Nephron (organoid): ENCODE data around the gene GLI1.

Experiments
- H3K27ac Mint-ChIP-seq, 3 experiments: 2 replicates each; pipeline ENCODE4 v1.8.0; 2020; ENCODE audit warnings: mixed read lengths in 3 of 3, mild to moderate bottlenecking in 2 of 3, moderate library complexity in 1 of 3
- H3K27me3 Mint-ChIP-seq: 2 replicates; pipeline ENCODE4 v1.8.0; 2021; ENCODE audit warnings: low read depth, mild to moderate bottlenecking, moderate library complexity, mixed read lengths
- H3K36me3 Mint-ChIP-seq: 2 replicates; pipeline ENCODE4 v1.8.0; 2020; ENCODE audit warnings: low read depth, mixed read lengths
- H3K4me1 Mint-ChIP-seq: 2 replicates; pipeline ENCODE4 v1.8.0; 2020; ENCODE audit warnings: mixed read lengths
- H3K4me3 Mint-ChIP-seq, 3 experiments: 2 replicates each; pipeline ENCODE4 v1.8.0; 2020; ENCODE audit warnings: mild to moderate bottlenecking in 3 of 3, mixed read lengths in 3 of 3, moderate library complexity in 2 of 3
- H3K9me3 Mint-ChIP-seq: 2 replicates; pipeline ENCODE4 v1.8.0; 2020; ENCODE audit warnings: mixed read lengths
- TF ChIP-seq, protein P1 (sequence below), 3 experiments: fragments of 200-600 bp; sonication (generic); IDR thresholded peaks; one replicate each; pipeline ENCODE4 v1.5.0; 2021; ENCODE audit warnings: antibody characterized with exemption in 3 of 3; ENCODE audit not compliant: unreplicated experiment in 3 of 3

Gene GLI1

DNA sequence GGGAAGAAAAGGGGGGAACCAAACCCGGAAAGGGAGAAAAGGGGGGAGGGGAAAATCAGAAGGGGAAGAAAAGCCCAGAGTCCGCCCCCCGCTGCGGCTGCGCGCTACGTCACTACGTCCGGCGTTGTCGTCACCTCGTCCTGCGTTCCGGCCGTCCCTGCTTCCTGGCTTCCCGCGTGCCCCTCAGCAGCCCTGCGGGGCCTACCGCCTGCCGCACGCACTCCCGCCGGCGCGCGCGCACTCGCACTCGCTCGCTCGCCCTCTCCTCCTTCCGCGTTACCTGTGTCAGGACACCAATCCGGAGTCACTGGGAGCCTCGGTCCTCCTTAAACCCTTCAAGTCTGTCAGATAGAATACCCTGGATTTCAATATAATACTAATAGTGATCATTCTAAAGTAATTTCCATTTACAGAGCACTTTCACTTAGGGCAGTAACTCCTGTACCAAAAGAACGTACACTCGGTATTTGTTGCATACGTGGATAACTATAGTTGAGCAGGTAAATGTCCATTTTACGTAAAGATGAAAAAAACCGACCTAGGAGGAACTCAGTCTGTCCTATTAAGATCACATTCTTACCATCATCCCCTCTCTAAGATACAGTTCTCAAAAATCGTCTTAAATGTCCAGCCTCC lies 28.5 kb upstream of the GLI1 start, which contains the start of gene R3HDM2:
R3HDM2 (minus strand) TSS at position 113 of the 636 bp plus-strand sequence. CDS start 120,615 bp downstream, outside the sequence.
- TF ChIP-seq, protein P1, sequence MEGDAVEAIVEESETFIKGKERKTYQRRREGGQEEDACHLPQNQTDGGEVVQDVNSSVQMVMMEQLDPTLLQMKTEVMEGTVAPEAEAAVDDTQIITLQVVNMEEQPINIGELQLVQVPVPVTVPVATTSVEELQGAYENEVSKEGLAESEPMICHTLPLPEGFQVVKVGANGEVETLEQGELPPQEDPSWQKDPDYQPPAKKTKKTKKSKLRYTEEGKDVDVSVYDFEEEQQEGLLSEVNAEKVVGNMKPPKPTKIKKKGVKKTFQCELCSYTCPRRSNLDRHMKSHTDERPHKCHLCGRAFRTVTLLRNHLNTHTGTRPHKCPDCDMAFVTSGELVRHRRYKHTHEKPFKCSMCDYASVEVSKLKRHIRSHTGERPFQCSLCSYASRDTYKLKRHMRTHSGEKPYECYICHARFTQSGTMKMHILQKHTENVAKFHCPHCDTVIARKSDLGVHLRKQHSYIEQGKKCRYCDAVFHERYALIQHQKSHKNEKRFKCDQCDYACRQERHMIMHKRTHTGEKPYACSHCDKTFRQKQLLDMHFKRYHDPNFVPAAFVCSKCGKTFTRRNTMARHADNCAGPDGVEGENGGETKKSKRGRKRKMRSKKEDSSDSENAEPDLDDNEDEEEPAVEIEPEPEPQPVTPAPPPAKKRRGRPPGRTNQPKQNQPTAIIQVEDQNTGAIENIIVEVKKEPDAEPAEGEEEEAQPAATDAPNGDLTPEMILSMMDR (IDR thresholded peaks at IDR 0.05; ENCODE audit: unreplicated experiment in 3 of 3), result no peak
- H3K27ac Mint-ChIP-seq, result peak within 1 kb of the TSS; percentile 99 to 100 (median 100)
- H3K4me3 Mint-ChIP-seq, result peak within 1 kb of the TSS; percentile 98 to 100 (median 99)
- no peaks in the 10 kb centered on the region for H3K27me3 Mint-ChIP-seq
- H3K36me3 Mint-ChIP-seq, result peaks cover 7% of the 10 kb centered on the region
- H3K9me3 Mint-ChIP-seq, result no peaks in the 10 kb centered on the region
- peaks cover 47% of the 10 kb centered on the region for H3K4me1 Mint-ChIP-seq

DNA sequence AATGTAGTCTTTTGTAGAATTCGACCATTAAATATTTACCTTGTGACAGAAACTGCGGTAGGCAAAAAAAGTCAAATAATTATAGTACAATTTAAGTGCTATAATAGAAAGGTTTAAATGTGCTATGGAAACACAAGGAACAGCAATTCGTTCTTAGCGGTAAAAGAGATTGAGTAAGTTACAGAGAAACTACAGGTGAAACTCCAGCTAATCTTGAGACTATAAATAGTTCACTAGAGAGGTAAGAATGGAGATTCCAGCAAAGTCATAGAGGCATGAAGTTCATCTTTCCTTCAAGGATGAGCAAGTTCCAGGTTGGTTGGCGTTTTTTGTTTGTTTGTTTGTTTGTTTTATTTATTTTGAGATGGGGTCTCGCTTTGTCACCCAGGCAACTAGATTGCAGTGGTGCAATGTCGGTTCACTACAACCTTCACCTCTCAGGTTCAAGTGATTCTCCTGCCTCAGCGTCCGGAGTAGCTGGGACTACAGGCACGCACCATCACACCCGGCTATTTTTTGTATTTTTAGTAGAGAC lies 27.9 kb upstream of the GLI1 start:
- peaks cover 1% of the 10 kb centered on the region for H3K36me3 Mint-ChIP-seq
- no peaks in the 10 kb centered on the region for H3K27me3 Mint-ChIP-seq
- peaks cover 47% of the 10 kb centered on the region for H3K4me1 Mint-ChIP-seq
- TF ChIP-seq, protein P1 (IDR thresholded peaks at IDR 0.05; ENCODE audit: unreplicated experiment in 3 of 3), result no peak
- H3K27ac Mint-ChIP-seq, result peak overlapping the region; percentile 99 to 100 (median 100)
- H3K4me3 Mint-ChIP-seq, result peak overlapping the region; percentile 94 to 99 (median 98)
- no peaks in the 10 kb centered on the region for H3K9me3 Mint-ChIP-seq

DNA sequence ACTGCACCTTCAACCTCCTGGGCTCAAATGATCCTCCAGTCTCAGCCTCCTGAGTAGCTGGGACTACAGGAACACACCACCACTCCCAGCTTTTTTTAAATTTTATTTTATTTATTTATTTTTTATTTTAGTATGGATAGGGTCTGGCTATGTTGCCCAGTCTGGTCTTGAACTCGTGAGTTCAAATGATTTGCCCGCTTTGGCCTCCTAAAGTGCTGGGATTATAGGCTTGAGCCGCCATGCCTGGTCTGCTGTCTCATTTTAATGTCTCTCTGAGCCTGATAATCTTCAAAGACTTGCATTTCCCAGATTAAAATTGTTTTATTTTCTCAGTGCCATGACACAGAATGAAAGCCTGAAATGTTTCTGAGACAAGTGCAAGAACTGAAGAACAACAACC lies 26.2 kb upstream of the GLI1 start:
- H3K4me1 Mint-ChIP-seq, result peaks cover 37% of the 10 kb centered on the region
- H3K27me3 Mint-ChIP-seq, result no peaks in the 10 kb centered on the region
- TF ChIP-seq, protein P1 (IDR thresholded peaks at IDR 0.05; ENCODE audit: unreplicated experiment in 3 of 3), result no peak
- H3K4me3 Mint-ChIP-seq, result no peak overlapping the region
- no peak overlapping the region for H3K27ac Mint-ChIP-seq
- H3K36me3 Mint-ChIP-seq, result no peaks in the 10 kb centered on the region
- H3K9me3 Mint-ChIP-seq, result no peaks in the 10 kb centered on the region

DNA sequence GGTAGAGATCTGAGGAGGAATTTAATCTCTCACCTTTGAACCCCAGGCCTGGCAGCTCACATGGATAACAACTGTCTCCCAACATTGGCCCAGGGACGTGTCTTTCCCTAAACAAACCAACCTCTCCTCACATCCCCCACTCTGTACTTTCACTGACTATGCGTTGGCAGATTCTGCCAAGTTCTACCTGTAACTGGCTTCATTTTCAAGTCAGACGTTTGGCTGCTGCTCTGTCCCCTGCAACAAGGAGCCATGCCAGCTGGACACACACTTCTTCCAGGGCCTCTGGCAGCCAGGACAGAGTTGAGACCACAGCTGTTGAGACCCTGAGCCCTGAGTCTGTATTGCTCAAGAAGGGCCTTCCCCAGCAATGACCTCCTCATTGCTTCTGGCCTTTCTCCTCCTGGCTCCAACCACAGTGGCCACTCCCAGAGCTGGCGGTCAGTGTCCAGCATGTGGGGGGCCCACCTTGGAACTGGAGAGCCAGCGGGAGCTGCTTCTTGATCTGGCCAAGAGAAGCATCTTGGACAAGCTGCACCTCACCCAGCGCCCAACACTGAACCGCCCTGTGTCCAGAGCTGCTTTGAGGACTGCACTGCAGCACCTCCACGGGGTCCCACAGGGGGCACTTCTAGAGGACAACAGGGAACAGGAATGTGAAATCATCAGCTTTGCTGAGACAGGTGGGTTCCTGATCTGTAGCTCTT lies 24.9 kb upstream of the GLI1 start, which contains the start of gene INHBC:
INHBC (plus strand) TSS at position 268 of the 707 bp plus-strand sequence; CDS start at position 371, 103 bp downstream.
- Mint-ChIP-seq H3K36me3 (no peaks in the 10 kb centered on the region), H3K27ac (peak within 1 kb of the TSS; percentile 86 to 92 (median 89)), H3K4me1 (peaks cover 31% of the 10 kb centered on the region), H3K27me3 (no peaks in the 10 kb centered on the region), H3K9me3 (no peaks in the 10 kb centered on the region), H3K4me3 (peak within 1 kb of the TSS; percentile 38 to 81 (median 62))
- TF ChIP-seq, protein P1 (IDR thresholded peaks at IDR 0.05; ENCODE audit: unreplicated experiment in 3 of 3), result no peak

DNA sequence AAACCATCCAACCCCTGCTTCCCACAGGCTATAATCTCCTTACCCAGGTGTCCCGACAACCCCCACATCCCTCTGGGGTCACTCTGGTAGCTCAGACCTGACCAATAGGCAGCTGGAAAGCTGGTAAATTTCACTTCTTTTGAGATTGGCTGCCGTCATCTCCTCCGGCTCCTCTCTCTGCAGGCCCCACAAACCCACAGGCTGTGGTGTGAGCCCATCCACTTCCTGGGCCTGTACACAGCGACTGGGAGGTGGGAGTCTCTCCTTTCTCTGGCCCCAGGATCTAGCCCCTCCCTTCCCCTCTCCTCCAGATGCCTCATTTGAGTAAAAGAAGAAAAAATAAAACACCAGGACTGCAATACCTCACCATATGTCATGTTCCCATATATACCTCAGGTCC lies 24.3 kb upstream of the GLI1 start:
- H3K4me1 Mint-ChIP-seq, result peaks cover 25% of the 10 kb centered on the region

More for the DNA sequence above, 24.3 kb upstream of the GLI1 start:
- H3K27ac Mint-ChIP-seq, result peak overlapping the region; percentile 86 to 92 (median 89)
- H3K9me3 Mint-ChIP-seq, result no peaks in the 10 kb centered on the region
- H3K27me3 Mint-ChIP-seq, result no peaks in the 10 kb centered on the region
- peak overlapping the region; percentile 38 to 81 (median 62) for H3K4me3 Mint-ChIP-seq
- H3K36me3 Mint-ChIP-seq, result no peaks in the 10 kb centered on the region
- TF ChIP-seq, protein P1 (IDR thresholded peaks at IDR 0.05; ENCODE audit: unreplicated experiment in 3 of 3), result no peak
